HepG2 (cell line): ENCODE measurements around the gene APOA1. TPM values are rescaled to one million over a fixed set of nuclear protein-coding genes. Genes with fewer than 3 reads are reported as not detected.

Experiments used
- ATAC-seq: fragments of 200-7000 bp; cut with Tn5 transposase; 3 replicates; pipeline ENCODE4 v1.9.1; 2020; ENCODE audit warnings: mild to moderate bottlenecking, moderate library complexity
- BruUV-seq: library from RNA; stranded (reverse); fragments of 400-500 nt; replicated peaks from 2 replicates; lab custom pipeline; 2021; lab: Mats Ljungman, UMichigan
- CTCF ChIA-PET: fragments of 300-600 bp; formaldehyde crosslinking; extraction: SDS; loops from one replicate; lab custom pipeline; 2021; ENCODE audit warnings: low total read pairs, inconsistent platforms, low intra/inter-chr PET ratio; lab: Yijun Ruan, JAX
- POLR2A ChIA-PET: fragments of 350-600 bp; sonication (Branson Sonifier 250); formaldehyde crosslinking; loops from one replicate; lab custom pipeline; 2020; ENCODE audit warnings: antibody characterized with exemption, inconsistent platforms; lab: Yijun Ruan, JAX
- DNase-seq: peaks from one replicate; pipeline ENCODE4 v3.0.0-alpha.2; 2015; ENCODE audit warnings: low spot score
- FAIRE-seq: peaks from 3 replicates; lab custom pipeline; 2011; peaks lifted over from hg19 to GRCh38; lab: Jason Lieb, UNC
- H2AFZ ChIP-seq: one replicate; pipeline ENCODE4 v1.6.1; 2011; ENCODE audit warnings: low read length, inconsistent platforms
- H3K27ac ChIP-seq: fragments of 300-600 bp; 3 replicates; pipeline ENCODE4 v1.8.0; 2011; ENCODE audit warnings: mixed run types, mild to moderate bottlenecking, mixed read lengths, low read length, inconsistent platforms; ENCODE audit not compliant: insufficient read depth; ENCODE audit errors: extremely low read length
- H3K27me3 ChIP-seq, 2 experiments: fragments of 200-600 bp in 1 of 2; 2 replicates in 1 of 2; 3 replicates in 1 of 2; pipeline versions ENCODE4 v1.6.0 to v1.8.0; 2011; ENCODE audit warnings: low read length in 2 of 2, mild to moderate bottlenecking in 2 of 2, moderate library complexity in 2 of 2, inconsistent platforms in 1 of 2; ENCODE audit not compliant: insufficient read depth in 2 of 2, control insufficient read depth in 1 of 2
- H3K36me3 ChIP-seq, 2 experiments: fragments of 200-600 bp in 1 of 2; replicated peaks in 1 of 2; 2 replicates in 1 of 2; 3 replicates in 1 of 2; pipeline versions ENCODE4 v1.5.1 to v1.8.0; 2011; ENCODE audit warnings: low read length in 2 of 2, inconsistent platforms in 1 of 2; ENCODE audit not compliant: insufficient read depth in 2 of 2, control insufficient read depth in 1 of 2
- H3K4me1 ChIP-seq: 2 replicates; pipeline ENCODE4 v1.5.1; 2012; ENCODE audit warnings: low read length, inconsistent platforms; ENCODE audit not compliant: insufficient read depth
- H3K4me2 ChIP-seq: 2 replicates; pipeline ENCODE4 v1.6.0; 2011; ENCODE audit warnings: low read depth, low read length, inconsistent platforms
- H3K4me3 ChIP-seq, 3 experiments: fragments of 200-600 bp in 1 of 3; sonication (generic), shearing (Covaris generic) in 1 of 3; replicated peaks in 1 of 3; 2 replicates each; pipeline ENCODE4 v1.5.1; 2011 to 2016; ENCODE audit warnings: low read length in 3 of 3, inconsistent platforms in 2 of 3, low read depth in 2 of 3, mild to moderate bottlenecking in 2 of 3, control low read depth in 1 of 3, mixed read lengths in 1 of 3; ENCODE audit not compliant: insufficient read depth in 1 of 3
- H3K79me2 ChIP-seq: one replicate; pipeline ENCODE4 v1.6.1; 2011; ENCODE audit warnings: low read length, inconsistent platforms; ENCODE audit not compliant: insufficient read depth
- H3K9ac ChIP-seq: 2 replicates; pipeline ENCODE4 v1.6.0; 2011; ENCODE audit warnings: mild to moderate bottlenecking, low read depth, low read length, inconsistent platforms; ENCODE audit not compliant: insufficient read depth
- H3K9me3 ChIP-seq: 2 replicates; pipeline ENCODE4 v1.5.1; 2012; ENCODE audit warnings: mild to moderate bottlenecking, low read length
- H4K20me1 ChIP-seq: 2 replicates; pipeline ENCODE4 v1.6.0; 2011; ENCODE audit warnings: inconsistent platforms, mild to moderate bottlenecking, low read length, moderate library complexity; ENCODE audit not compliant: insufficient read depth
- BCL6 ChIP-seq: IDR thresholded peaks from 2 replicates; pipeline ENCODE4 v1.6.1; 2016; ENCODE audit warnings: missing genetic modification reagents, missing compliant biosample characterization
- CEBPG ChIP-seq: IDR thresholded peaks from 2 replicates; pipeline ENCODE4 v1.6.1; 2016
- HOXA7 ChIP-seq: sonication (generic); formaldehyde crosslinking; IDR thresholded peaks from 2 replicates; pipeline ENCODE4 v1.8.1; 2022; ENCODE audit warnings: mild to moderate bottlenecking, missing genetic modification reagents, moderate library complexity
- KDM4B ChIP-seq: sonication (generic); formaldehyde crosslinking; IDR thresholded peaks from 2 replicates; pipeline ENCODE4 v1.4.0; 2020; ENCODE audit warnings: missing genetic modification reagents
- LCORL ChIP-seq, 2 experiments: fragments of 450-650 bp in 1 of 2; sonication (generic) in 1 of 2; formaldehyde crosslinking in 1 of 2; IDR thresholded peaks; 2 replicates each; pipeline versions ENCODE4 v1.5.0 to v1.6.1; 2017 to 2020; ENCODE audit warnings: antibody characterized with exemption in 1 of 2, missing genetic modification reagents in 1 of 2
- PHF20 ChIP-seq: sonication (generic); formaldehyde crosslinking; IDR thresholded peaks from 2 replicates; pipeline ENCODE4 v1.5.0; 2020; ENCODE audit warnings: mild to moderate bottlenecking, missing genetic modification reagents
- ZFYVE20 ChIP-seq: sonication (generic); formaldehyde crosslinking; IDR thresholded peaks from 2 replicates; pipeline ENCODE4 v1.8.0; 2023; ENCODE audit warnings: low read depth, mild to moderate bottlenecking, moderate library complexity, missing genetic modification reagents, borderline replicate concordance
- ZNF383 ChIP-seq: sonication (generic); formaldehyde crosslinking; IDR thresholded peaks from 2 replicates; pipeline ENCODE4 v1.4.0; 2020; ENCODE audit warnings: missing genetic modification reagents, mild to moderate bottlenecking, borderline replicate concordance
- ZNF549 ChIP-seq: sonication (generic); formaldehyde crosslinking; IDR thresholded peaks from 2 replicates; pipeline ENCODE4 v1.5.0; 2020; ENCODE audit warnings: missing genetic modification reagents
- ZNF782 ChIP-seq: sonication (generic); formaldehyde crosslinking; IDR thresholded peaks from 2 replicates; pipeline ENCODE4 v1.4.0; 2020; ENCODE audit warnings: missing genetic modification reagents, mild to moderate bottlenecking, borderline replicate concordance
- WGBS: methylation state at CpG from one replicate; pipeline ENCODE4 v1.1.6; 2017; ENCODE audit warnings: low lambda C conversion rate; 5-methylcytosine and 5-hydroxymethylcytosine counted together
- in situ Hi-C: cut with HindIII; loops from 2 replicates; pipeline ENCODE4 v1.10.0; 2017; ENCODE audit warnings: low pct_unique_long_range_greater_than_20kb; ENCODE audit not compliant: extremely low pct_ligation_motif_present
- intact Hi-C: fragments of 100-400 bp; cut with micrococcal nuclease; formaldehyde crosslinking; loops from one replicate; pipeline ENCODE4 v1.10.0; 2022; ENCODE audit not compliant: unreplicated experiment
- polyA plus RNA-seq, 8 experiments: library from polyadenylated mRNA; depleted of rRNA in 3 of 8; stranded (reverse) in 7 of 8; unstranded in 1 of 8; fragments of >200 nt; fragmentation: Illumina TruSeq in 4 of 8; extraction: Trizol in 4 of 8; gene quantifications; 2 replicates each; pipeline versions ENCODE4 v1.2.1 to v1.2.3, GENCODE V29; 2011 to 2016; ENCODE audit warnings: low read depth in 4 of 8, missing spikeins in 1 of 8, mixed read lengths in 1 of 8; ENCODE audit not compliant: insufficient read depth in 1 of 8
- total RNA-seq, 5 experiments: library from RNA; depleted of rRNA; stranded (reverse); fragments of >200 nt; fragmentation: Illumina TruSeq; extraction: Trizol; gene quantifications; 2 replicates each; pipeline ENCODE4 v1.2.3, GENCODE V29; 2016; ENCODE audit warnings: low read depth in 1 of 5
- TF ChIP-seq, protein P1 (sequence below), 2 experiments: sonication (generic) in 1 of 2; formaldehyde crosslinking in 1 of 2; IDR thresholded peaks; 2 replicates each; pipeline versions ENCODE4 v1.4.0 to v1.6.1; 2018 to 2020; ENCODE audit warnings: missing genetic modification reagents in 2 of 2, borderline replicate concordance in 1 of 2, low read depth in 1 of 2, mild to moderate bottlenecking in 1 of 2, missing biosample characterization in 1 of 2
- TF ChIP-seq, protein P2 (sequence below): sonication (generic); formaldehyde crosslinking; IDR thresholded peaks from 2 replicates; pipeline ENCODE4 v1.5.1; 2020; ENCODE audit warnings: missing genetic modification reagents, mild to moderate bottlenecking, borderline replicate concordance
- TF ChIP-seq, protein P3 (sequence below): sonication (generic); formaldehyde crosslinking; IDR thresholded peaks from 2 replicates; pipeline ENCODE4 v1.5.1; 2020; ENCODE audit warnings: mild to moderate bottlenecking, moderate library complexity, missing genetic modification reagents

APOA1 gene
- total and polyA plus RNA-seq, 2 of the 13 experiments (the other 11 are each of a cell fraction or from before 2014, with no cell fraction given): 1,973 to 5,485 TPM

DNA sequence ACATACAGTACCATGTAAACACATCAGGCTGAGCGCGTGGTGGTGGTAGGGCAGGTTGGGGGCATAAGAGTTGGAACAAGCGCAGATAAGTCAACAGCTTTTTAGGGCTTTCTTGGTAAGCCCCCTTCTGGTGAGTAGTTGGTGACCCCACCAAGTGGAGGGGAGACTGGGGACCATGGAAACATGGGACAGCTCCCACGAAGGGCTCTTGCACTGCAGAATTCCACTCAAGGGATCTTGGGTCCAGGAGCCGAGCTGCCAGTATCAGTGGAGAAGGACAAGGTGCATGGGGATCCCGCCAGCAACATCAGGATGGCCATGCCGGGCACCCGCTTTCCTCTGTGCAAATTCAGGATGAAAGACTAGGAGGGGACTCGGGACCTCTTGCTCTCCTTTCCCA is 6.2 kb upstream of the APOA1 start:
- Histone ChIP-seq H3K27ac (no peak overlapping the region), H2AFZ (no peak overlapping the region), H4K20me1 (no peaks in the 10 kb centered on the region), H3K9me3 (no peaks in the 10 kb centered on the region), H3K4me3 (no peak overlapping the region)
- intact Hi-C loops: no loop called here
- ATAC-seq: no peak
- TF ChIP-seq, protein P1, sequence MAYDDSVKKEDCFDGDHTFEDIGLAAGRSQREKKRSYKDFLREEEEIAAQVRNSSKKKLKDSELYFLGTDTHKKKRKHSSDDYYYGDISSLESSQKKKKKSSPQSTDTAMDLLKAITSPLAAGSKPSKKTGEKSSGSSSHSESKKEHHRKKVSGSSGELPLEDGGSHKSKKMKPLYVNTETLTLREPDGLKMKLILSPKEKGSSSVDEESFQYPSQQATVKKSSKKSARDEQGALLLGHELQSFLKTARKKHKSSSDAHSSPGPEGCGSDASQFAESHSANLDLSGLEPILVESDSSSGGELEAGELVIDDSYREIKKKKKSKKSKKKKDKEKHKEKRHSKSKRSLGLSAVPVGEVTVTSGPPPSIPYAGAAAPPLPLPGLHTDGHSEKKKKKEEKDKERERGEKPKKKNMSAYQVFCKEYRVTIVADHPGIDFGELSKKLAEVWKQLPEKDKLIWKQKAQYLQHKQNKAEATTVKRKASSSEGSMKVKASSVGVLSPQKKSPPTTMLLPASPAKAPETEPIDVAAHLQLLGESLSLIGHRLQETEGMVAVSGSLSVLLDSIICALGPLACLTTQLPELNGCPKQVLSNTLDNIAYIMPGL (CRISPR knock-in tag; IDR thresholded peaks at IDR 0.05; ENCODE audit: borderline replicate concordance in 1 of 2, low read depth in 1 of 2): no peak
- TF ChIP-seq ZNF782 (CRISPR knock-in tag) (no peak), ZNF549 (CRISPR knock-in tag) (no peak)
- TF ChIP-seq, all 625 proteins: peak for 0
- peaks cover 18 to 36% of the 10 kb centered on the region in 2 experiments for H3K36me3 ChIP-seq
- H3K79me2 ChIP-seq: no peaks in the 10 kb centered on the region
- H3K4me1 ChIP-seq: peaks cover 54% of the 10 kb centered on the region
- no peak for DNase-seq
- no peak overlapping the region for H3K9ac ChIP-seq
- WGBS: 93% methylated on average over 9 of the region's 9 CpGs
- FAIRE-seq: no peak
- in situ Hi-C loops: no loop called here
- no TSS peak for BruUV-seq
- CTCF ChIA-PET: no interaction called here
- no peak overlapping the region for H3K4me2 ChIP-seq
- POLR2A ChIA-PET: interaction anchor here (11.5 kb wide), 1 partner anchor 17 kb away, joined by 361 read pairs; the partner anchor contains the start of genes APOA4 and APOC3
- H3K27me3 ChIP-seq: no peaks in the 10 kb centered on the region

DNA sequence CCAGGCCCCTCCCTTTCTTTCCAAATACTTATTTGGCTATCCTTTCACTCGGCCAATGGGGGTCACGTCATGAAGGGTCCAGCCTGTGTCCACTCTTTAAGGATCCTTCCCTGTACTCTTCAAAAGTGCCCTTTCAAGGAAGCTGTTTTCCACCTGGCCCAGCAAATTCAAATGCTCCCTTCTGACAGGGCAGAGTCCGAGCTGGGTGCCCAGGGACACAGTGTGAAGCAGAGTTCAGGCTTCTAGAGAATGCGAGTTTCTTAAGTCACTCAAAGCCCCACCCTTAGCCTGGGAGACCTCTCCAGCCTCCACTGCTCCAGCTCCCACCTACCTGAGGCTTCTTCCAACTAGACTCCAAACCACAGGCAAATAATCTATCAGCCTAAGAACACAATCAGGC is 5.5 kb upstream of the APOA1 start:
- H3K4me2 ChIP-seq: no peak overlapping the region
- WGBS: 69% methylated on average over 3 of the region's 4 CpGs
- H3K9me3 ChIP-seq: no peaks in the 10 kb centered on the region
- no peaks in the 10 kb centered on the region for H3K79me2 ChIP-seq
- ATAC-seq (no peak), DNase-seq (no peak), FAIRE-seq (no peak)
- no peak overlapping the region for H3K4me3 ChIP-seq
- H3K36me3 ChIP-seq: peaks cover 15 to 32% of the 10 kb centered on the region in 2 experiments
- no peak overlapping the region for H3K9ac ChIP-seq
- in situ Hi-C loops: no loop called here
- BruUV-seq: no TSS peak
- intact Hi-C loops: no loop called here
- ChIA-PET CTCF (no interaction called here), POLR2A (interaction anchor here (0.6 to 11.5 kb wide), 2 partner anchors 8 to 16 kb away, joined by 6 to 361 read pairs; partner anchors contain the start of genes APOA4 and APOC3)
- no peak overlapping the region for H2AFZ ChIP-seq
- no peaks in the 10 kb centered on the region for H3K27me3 ChIP-seq
- no peaks in the 10 kb centered on the region for H4K20me1 ChIP-seq
- H3K27ac ChIP-seq: peak overlapping the region; percentile 20
- peaks cover 62% of the 10 kb centered on the region for H3K4me1 ChIP-seq
- TF ChIP-seq HOXA7 (CRISPR knock-in tag) (no peak), KDM4B (no peak), LCORL (IDR thresholded peaks at IDR 0.05) (no peak), LCORL (CRISPR knock-in tag; IDR thresholded peaks at IDR 0.05) (no peak), PHF20 (CRISPR knock-in tag) (no peak), ZFYVE20 (CRISPR knock-in tag) (no peak), BCL6 (CRISPR knock-in tag) (no peak), CEBPG (CRISPR knock-in tag) (no peak), ZNF383 (CRISPR knock-in tag) (no peak)
- TF ChIP-seq, protein P2, sequence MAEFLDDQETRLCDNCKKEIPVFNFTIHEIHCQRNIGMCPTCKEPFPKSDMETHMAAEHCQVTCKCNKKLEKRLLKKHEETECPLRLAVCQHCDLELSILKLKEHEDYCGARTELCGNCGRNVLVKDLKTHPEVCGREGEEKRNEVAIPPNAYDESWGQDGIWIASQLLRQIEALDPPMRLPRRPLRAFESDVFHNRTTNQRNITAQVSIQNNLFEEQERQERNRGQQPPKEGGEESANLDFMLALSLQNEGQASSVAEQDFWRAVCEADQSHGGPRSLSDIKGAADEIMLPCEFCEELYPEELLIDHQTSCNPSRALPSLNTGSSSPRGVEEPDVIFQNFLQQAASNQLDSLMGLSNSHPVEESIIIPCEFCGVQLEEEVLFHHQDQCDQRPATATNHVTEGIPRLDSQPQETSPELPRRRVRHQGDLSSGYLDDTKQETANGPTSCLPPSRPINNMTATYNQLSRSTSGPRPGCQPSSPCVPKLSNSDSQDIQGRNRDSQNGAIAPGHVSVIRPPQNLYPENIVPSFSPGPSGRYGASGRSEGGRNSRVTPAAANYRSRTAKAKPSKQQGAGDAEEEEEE: no peak
- TF ChIP-seq, protein P3, sequence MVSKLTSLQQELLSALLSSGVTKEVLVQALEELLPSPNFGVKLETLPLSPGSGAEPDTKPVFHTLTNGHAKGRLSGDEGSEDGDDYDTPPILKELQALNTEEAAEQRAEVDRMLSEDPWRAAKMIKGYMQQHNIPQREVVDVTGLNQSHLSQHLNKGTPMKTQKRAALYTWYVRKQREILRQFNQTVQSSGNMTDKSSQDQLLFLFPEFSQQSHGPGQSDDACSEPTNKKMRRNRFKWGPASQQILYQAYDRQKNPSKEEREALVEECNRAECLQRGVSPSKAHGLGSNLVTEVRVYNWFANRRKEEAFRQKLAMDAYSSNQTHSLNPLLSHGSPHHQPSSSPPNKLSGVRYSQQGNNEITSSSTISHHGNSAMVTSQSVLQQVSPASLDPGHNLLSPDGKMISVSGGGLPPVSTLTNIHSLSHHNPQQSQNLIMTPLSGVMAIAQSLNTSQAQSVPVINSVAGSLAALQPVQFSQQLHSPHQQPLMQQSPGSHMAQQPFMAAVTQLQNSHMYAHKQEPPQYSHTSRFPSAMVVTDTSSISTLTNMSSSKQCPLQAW (CRISPR knock-in tag): no peak
